ENCODE measurements around the gene SDHAF1. TPM values are rescaled to one million over a fixed set of nuclear protein-coding genes. Genes with fewer than 3 reads are reported as not detected.

SDHAF1 gene
- total and polyA plus RNA-seq, 5 donors from 2014 or later, result 11.8 to 71.2 (median 63.6) TPM

DNA sequence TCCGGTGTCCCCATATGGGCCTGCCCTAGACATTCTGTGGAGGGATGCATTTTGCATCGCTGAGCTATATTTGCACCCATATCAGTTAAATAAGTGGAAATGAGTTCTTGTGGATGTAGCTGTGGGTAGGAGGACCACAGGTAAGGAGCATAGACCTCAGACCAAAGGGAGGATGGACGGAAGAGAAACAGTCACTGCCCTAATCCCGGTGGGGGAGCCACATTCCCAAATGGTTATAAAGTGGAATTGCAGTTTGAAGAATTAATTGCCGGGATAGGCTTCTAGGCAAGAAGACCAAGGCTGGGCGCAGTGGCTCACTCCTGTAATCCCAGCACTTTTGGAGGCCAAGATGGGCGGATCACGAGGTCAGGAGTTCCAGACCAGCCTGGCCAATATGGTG lies 1.8 kb downstream of the SDHAF1 start:
- Mint-ChIP-seq H3K9me3 (no peaks in the 10 kb centered on the region), H3K36me3 (peaks cover 10% of the 10 kb centered on the region), H3K27me3 (no peaks in the 10 kb centered on the region), H3K4me1 (peaks cover 9 to 52% (median 31%) of the 10 kb centered on the region in 4 donors), H3K4me3 (peak overlapping the region; percentile 87 to 92 (median 91)), H3K27ac (peak overlapping the region; percentile 87 to 94 (median 91))
- ATAC-seq (ENCODE audit: low read depth in 2 of 2), result no peak
- Histone ChIP-seq H3K9me3 (ENCODE audit: control insufficient read depth in 2 of 2, low read length in 2 of 2) (no peaks in the 10 kb centered on the region), H3K36me3 (ENCODE audit: control insufficient read depth, insufficient read depth, low read length) (peaks cover 10% of the 10 kb centered on the region), H3K4me1 (ENCODE audit: control insufficient read depth, insufficient read depth, low read length, poor library complexity, severe bottlenecking) (peaks cover 23% of the 10 kb centered on the region), H3K27me3 (ENCODE audit: control insufficient read depth, insufficient read depth, low read length) (no peaks in the 10 kb centered on the region), H3K4me3 (ENCODE audit: low read depth, low read length) (no peak overlapping the region), H3K27ac (ENCODE audit: insufficient read depth, low read length, poor library complexity, severe bottlenecking) (peak overlapping the region; percentile 35)
- no peak for DNase-seq

DNA sequence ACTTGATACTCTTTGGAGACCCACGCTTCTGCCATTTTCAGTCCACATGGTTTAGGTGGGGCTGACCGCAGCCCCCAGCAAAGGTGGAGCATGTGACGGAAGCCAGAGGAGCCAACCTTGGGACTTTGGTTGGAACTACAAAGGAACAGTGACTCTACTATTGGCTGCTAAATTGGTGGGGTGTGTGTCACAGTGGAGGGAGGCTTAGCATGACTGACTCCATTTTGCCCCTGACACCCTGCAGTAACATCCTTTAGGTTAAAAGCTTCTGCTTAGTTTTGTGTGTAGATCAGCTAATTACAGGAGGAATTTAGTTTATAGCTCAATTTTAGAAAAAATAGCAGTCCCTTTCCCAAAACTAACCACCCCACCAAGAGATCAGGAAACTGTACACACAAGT lies 6.6 kb downstream of the SDHAF1 start:
- peaks cover 20% of the 10 kb centered on the region for H3K36me3 Mint-ChIP-seq
- H3K9me3 Mint-ChIP-seq, result no peaks in the 10 kb centered on the region

GRCh38 chr19:36003284-36003683 lies 8.3 kb downstream of the SDHAF1 start:
- Histone ChIP-seq H3K4me3 (ENCODE audit: low read depth, low read length) (no peak overlapping the region), H3K27me3 (ENCODE audit: control insufficient read depth, insufficient read depth, low read length) (no peaks in the 10 kb centered on the region), H3K9me3 (ENCODE audit: control insufficient read depth in 2 of 2, low read length in 2 of 2) (no peaks in the 10 kb centered on the region), H3K27ac (ENCODE audit: insufficient read depth, low read length, poor library complexity, severe bottlenecking) (no peak overlapping the region), H3K4me1 (ENCODE audit: control insufficient read depth, insufficient read depth, low read length, poor library complexity, severe bottlenecking) (no peaks in the 10 kb centered on the region), H3K36me3 (ENCODE audit: control insufficient read depth, insufficient read depth, low read length) (peaks cover 4% of the 10 kb centered on the region)
- H3K9me3 Mint-ChIP-seq, result no peaks in the 10 kb centered on the region
- no peaks in the 10 kb centered on the region for H3K27me3 Mint-ChIP-seq
- DNase-seq (no peak), ATAC-seq (ENCODE audit: low read depth in 2 of 2) (no peak)
- peak overlapping the region in 1 of 3 donors; percentile 74 for H3K27ac Mint-ChIP-seq
- peaks cover 15% of the 10 kb centered on the region for H3K36me3 Mint-ChIP-seq
- H3K4me3 Mint-ChIP-seq, result no peak overlapping the region
- H3K4me1 Mint-ChIP-seq, result peaks cover 8 to 29% (median 10%) of the 10 kb centered on the region in 4 donors

More for the DNA sequence above, 6.6 kb downstream of the SDHAF1 start:
- H3K4me3 ChIP-seq (ENCODE audit: low read depth, low read length), result no peak overlapping the region
- H3K27ac ChIP-seq (ENCODE audit: insufficient read depth, low read length, poor library complexity, severe bottlenecking), result no peak overlapping the region
- DNase-seq (no peak), ATAC-seq (ENCODE audit: low read depth in 2 of 2) (no peak)
- peaks cover 3% of the 10 kb centered on the region for H3K4me1 ChIP-seq (ENCODE audit: control insufficient read depth, insufficient read depth, low read length, poor library complexity, severe bottlenecking)
- Mint-ChIP-seq H3K27me3 (no peaks in the 10 kb centered on the region), H3K4me3 (no peak overlapping the region), H3K4me1 (peaks cover 9 to 42% (median 19%) of the 10 kb centered on the region in 4 donors), H3K27ac (peak overlapping the region in 1 of 3 donors; percentile 44)
- no peaks in the 10 kb centered on the region for H3K9me3 ChIP-seq (ENCODE audit: control insufficient read depth in 2 of 2, low read length in 2 of 2)
- peaks cover 10% of the 10 kb centered on the region for H3K36me3 ChIP-seq (ENCODE audit: control insufficient read depth, insufficient read depth, low read length)
- H3K27me3 ChIP-seq (ENCODE audit: control insufficient read depth, insufficient read depth, low read length), result no peaks in the 10 kb centered on the region

- Mint-ChIP-seq H3K9me3 (no peaks in the 10 kb centered on the region), H3K4me3 (no peak overlapping the region), H3K27me3 (no peaks in the 10 kb centered on the region), H3K4me1 (peaks cover 0 to 24% (median 4%) of the 10 kb centered on the region in 4 donors), H3K27ac (peak overlapping the region in 1 of 3 donors; percentile 76), H3K36me3 (peaks cover 15% of the 10 kb centered on the region)
- no peak overlapping the region for H3K27ac ChIP-seq (ENCODE audit: insufficient read depth, low read length, poor library complexity, severe bottlenecking)
- DNase-seq (no peak), ATAC-seq (ENCODE audit: low read depth in 2 of 2) (no peak)
- peaks cover 13% of the 10 kb centered on the region for H3K4me1 ChIP-seq (ENCODE audit: control insufficient read depth, insufficient read depth, low read length, poor library complexity, severe bottlenecking)
- no peaks in the 10 kb centered on the region for H3K36me3 ChIP-seq (ENCODE audit: control insufficient read depth, insufficient read depth, low read length)
- H3K9me3 ChIP-seq (ENCODE audit: control insufficient read depth in 2 of 2, low read length in 2 of 2), result no peaks in the 10 kb centered on the region
- no peak overlapping the region for H3K4me3 ChIP-seq (ENCODE audit: low read depth, low read length)
- no peaks in the 10 kb centered on the region for H3K27me3 ChIP-seq (ENCODE audit: control insufficient read depth, insufficient read depth, low read length)
These were observed 12.0 kb downstream of the SDHAF1 start for GRCh38 chr19:36006955-36007354.

- Histone ChIP-seq H3K36me3 (ENCODE audit: control insufficient read depth, insufficient read depth, low read length) (no peaks in the 10 kb centered on the region), H3K27ac (ENCODE audit: insufficient read depth, low read length, poor library complexity, severe bottlenecking) (no peak within 1 kb of the TSS), H3K9me3 (ENCODE audit: control insufficient read depth in 2 of 2, low read length in 2 of 2) (no peaks in the 10 kb centered on the region), H3K4me3 (ENCODE audit: low read depth, low read length) (no peak within 1 kb of the TSS), H3K4me1 (ENCODE audit: control insufficient read depth, insufficient read depth, low read length, poor library complexity, severe bottlenecking) (peaks cover 17% of the 10 kb centered on the region), H3K27me3 (ENCODE audit: control insufficient read depth, insufficient read depth, low read length) (no peaks in the 10 kb centered on the region)
- H3K36me3 Mint-ChIP-seq, result peaks cover 10% of the 10 kb centered on the region
- no peaks in the 10 kb centered on the region for H3K9me3 Mint-ChIP-seq
- H3K27me3 Mint-ChIP-seq, result no peaks in the 10 kb centered on the region
- H3K4me1 Mint-ChIP-seq, result peaks cover 0 to 31% (median 11%) of the 10 kb centered on the region in 4 donors
- ATAC-seq (ENCODE audit: low read depth in 2 of 2) (no peak), DNase-seq (no peak)
- H3K27ac Mint-ChIP-seq, result peak within 1 kb of the TSS in 1 of 3 donors; percentile 71
- H3K4me3 Mint-ChIP-seq, result peak within 1 kb of the TSS; percentile 16 to 76 (median 62)
These were observed 13.5 kb downstream of the SDHAF1 start, which contains the start of gene SYNE4 for GRCh38 chr19:36008336-36008978. Gene SYNE4 (minus strand): TSS chr19:36008813. CDS start chr19:36008681, 132 bp downstream.

- peak overlapping the region in 2 of 4 donors; percentile 15 to 76 for H3K4me3 Mint-ChIP-seq
- Histone ChIP-seq H3K9me3 (ENCODE audit: control insufficient read depth in 2 of 2, low read length in 2 of 2) (no peaks in the 10 kb centered on the region), H3K36me3 (ENCODE audit: control insufficient read depth, insufficient read depth, low read length) (no peaks in the 10 kb centered on the region), H3K4me3 (ENCODE audit: low read depth, low read length) (no peak overlapping the region), H3K27me3 (ENCODE audit: control insufficient read depth, insufficient read depth, low read length) (no peaks in the 10 kb centered on the region), H3K27ac (ENCODE audit: insufficient read depth, low read length, poor library complexity, severe bottlenecking) (no peak overlapping the region), H3K4me1 (ENCODE audit: control insufficient read depth, insufficient read depth, low read length, poor library complexity, severe bottlenecking) (peaks cover 21% of the 10 kb centered on the region)
- no peaks in the 10 kb centered on the region for H3K9me3 Mint-ChIP-seq
- peaks cover 9% of the 10 kb centered on the region for H3K36me3 Mint-ChIP-seq
- ATAC-seq (ENCODE audit: low read depth in 2 of 2) (no peak), DNase-seq (peak in 2 of 3 donors; percentile 22 to 59)
- H3K27ac Mint-ChIP-seq, result peak overlapping the region in 1 of 3 donors; percentile 71
- H3K4me1 Mint-ChIP-seq, result peaks cover under 1 to 39% (median 15%) of the 10 kb centered on the region in 4 donors
- H3K27me3 Mint-ChIP-seq, result no peaks in the 10 kb centered on the region
These were observed 14.2 kb downstream of the SDHAF1 start for GRCh38 chr19:36009220-36009619.

- H3K27me3 ChIP-seq (ENCODE audit: control insufficient read depth, insufficient read depth, low read length), result no peaks in the 10 kb centered on the region
- H3K4me1 ChIP-seq (ENCODE audit: control insufficient read depth, insufficient read depth, low read length, poor library complexity, severe bottlenecking), result peaks cover 26% of the 10 kb centered on the region
- Mint-ChIP-seq H3K27ac (peak overlapping the region in 1 of 3 donors; percentile 71), H3K4me3 (peak overlapping the region; percentile 57 to 76 (median 68)), H3K9me3 (no peaks in the 10 kb centered on the region), H3K36me3 (peaks cover 9% of the 10 kb centered on the region), H3K4me1 (peaks cover 4 to 45% (median 20%) of the 10 kb centered on the region in 4 donors), H3K27me3 (no peaks in the 10 kb centered on the region)
- H3K27ac ChIP-seq (ENCODE audit: insufficient read depth, low read length, poor library complexity, severe bottlenecking), result no peak overlapping the region
- ATAC-seq (ENCODE audit: low read depth in 2 of 2), result no peak
- no peak for DNase-seq
- no peak overlapping the region for H3K4me3 ChIP-seq (ENCODE audit: low read depth, low read length)
- H3K36me3 ChIP-seq (ENCODE audit: control insufficient read depth, insufficient read depth, low read length), result no peaks in the 10 kb centered on the region
- no peaks in the 10 kb centered on the region for H3K9me3 ChIP-seq (ENCODE audit: control insufficient read depth in 2 of 2, low read length in 2 of 2)
These were observed 14.8 kb downstream of the SDHAF1 start for GRCh38 chr19:36009633-36010379.

Data from CD4-positive, CD25-positive, alpha-beta regulatory T cell (primary cell).